ENCODE data around the gene ITGA5. TPM values are rescaled to one million over a fixed set of nuclear protein-coding genes. Genes with fewer than 3 reads are reported as not detected.

ITGA5 gene
- total RNA-seq, 1 donor from 2014 or later, result 20.1 TPM

DNA sequence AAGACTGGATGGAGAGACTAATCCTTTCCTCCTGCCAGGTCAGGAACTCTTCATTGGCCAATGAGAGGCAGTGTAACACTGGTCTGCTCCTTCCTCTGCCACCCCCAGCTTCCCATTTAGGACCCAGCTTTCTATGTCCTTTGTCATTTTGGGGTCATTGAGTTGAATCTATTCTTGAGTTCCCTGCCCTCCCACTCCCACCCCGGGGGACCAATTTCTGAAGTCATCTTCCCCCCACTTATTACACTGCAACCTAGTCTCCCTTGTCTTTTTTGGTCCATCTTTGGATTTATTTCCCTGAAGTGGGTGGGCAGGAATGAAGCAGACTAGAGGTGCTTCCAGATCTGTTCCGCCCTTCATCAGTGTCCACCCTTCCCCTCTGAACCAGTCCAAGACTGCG, 7.6 kb upstream of the ITGA5 start:
- Mint-ChIP-seq H3K4me1 (no peaks in the 10 kb centered on the region), H3K27ac (ENCODE audit: unreplicated experiment) (no peak overlapping the region), H3K4me3 (no peak overlapping the region), H3K9me3 (no peaks in the 10 kb centered on the region), H3K27me3 (ENCODE audit: low read depth) (peaks cover 56% of the 10 kb centered on the region), H3K36me3 (ENCODE audit: low read depth) (no peaks in the 10 kb centered on the region)
- TF ChIP-seq, protein P1, sequence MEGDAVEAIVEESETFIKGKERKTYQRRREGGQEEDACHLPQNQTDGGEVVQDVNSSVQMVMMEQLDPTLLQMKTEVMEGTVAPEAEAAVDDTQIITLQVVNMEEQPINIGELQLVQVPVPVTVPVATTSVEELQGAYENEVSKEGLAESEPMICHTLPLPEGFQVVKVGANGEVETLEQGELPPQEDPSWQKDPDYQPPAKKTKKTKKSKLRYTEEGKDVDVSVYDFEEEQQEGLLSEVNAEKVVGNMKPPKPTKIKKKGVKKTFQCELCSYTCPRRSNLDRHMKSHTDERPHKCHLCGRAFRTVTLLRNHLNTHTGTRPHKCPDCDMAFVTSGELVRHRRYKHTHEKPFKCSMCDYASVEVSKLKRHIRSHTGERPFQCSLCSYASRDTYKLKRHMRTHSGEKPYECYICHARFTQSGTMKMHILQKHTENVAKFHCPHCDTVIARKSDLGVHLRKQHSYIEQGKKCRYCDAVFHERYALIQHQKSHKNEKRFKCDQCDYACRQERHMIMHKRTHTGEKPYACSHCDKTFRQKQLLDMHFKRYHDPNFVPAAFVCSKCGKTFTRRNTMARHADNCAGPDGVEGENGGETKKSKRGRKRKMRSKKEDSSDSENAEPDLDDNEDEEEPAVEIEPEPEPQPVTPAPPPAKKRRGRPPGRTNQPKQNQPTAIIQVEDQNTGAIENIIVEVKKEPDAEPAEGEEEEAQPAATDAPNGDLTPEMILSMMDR (conservative IDR thresholded peaks at IDR 0.05), result no peak
- no peak for DNase-seq (ENCODE audit: low read depth, low spot score)

DNA sequence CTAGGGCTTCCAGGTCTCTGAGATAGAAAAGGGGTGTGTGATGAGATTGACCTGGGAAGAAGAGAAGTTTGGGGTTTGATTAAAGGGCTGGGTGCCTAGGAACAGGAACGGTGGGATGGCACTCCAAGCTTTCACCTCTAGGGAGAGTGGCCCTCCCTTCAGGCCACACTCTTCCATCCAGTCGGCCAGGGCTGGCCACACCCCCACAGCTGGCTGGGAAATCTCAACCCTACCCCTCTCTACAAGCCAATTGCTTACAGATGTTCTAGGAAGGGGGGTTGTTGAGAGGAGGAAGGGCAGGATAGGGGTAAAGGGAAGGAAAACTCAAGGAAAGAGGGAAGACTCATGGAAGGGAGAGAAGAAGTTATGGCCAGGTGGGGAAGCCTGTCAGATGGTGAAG, 6.6 kb upstream of the ITGA5 start:
- no peak for DNase-seq (ENCODE audit: low read depth, low spot score)
- Mint-ChIP-seq H3K27ac (ENCODE audit: unreplicated experiment) (no peak overlapping the region), H3K4me3 (no peak overlapping the region), H3K27me3 (ENCODE audit: low read depth) (peaks cover 57% of the 10 kb centered on the region), H3K36me3 (ENCODE audit: low read depth) (no peaks in the 10 kb centered on the region), H3K4me1 (peaks cover 2% of the 10 kb centered on the region), H3K9me3 (no peaks in the 10 kb centered on the region)
- TF ChIP-seq, protein P1 (conservative IDR thresholded peaks at IDR 0.05), result no peak

DNA sequence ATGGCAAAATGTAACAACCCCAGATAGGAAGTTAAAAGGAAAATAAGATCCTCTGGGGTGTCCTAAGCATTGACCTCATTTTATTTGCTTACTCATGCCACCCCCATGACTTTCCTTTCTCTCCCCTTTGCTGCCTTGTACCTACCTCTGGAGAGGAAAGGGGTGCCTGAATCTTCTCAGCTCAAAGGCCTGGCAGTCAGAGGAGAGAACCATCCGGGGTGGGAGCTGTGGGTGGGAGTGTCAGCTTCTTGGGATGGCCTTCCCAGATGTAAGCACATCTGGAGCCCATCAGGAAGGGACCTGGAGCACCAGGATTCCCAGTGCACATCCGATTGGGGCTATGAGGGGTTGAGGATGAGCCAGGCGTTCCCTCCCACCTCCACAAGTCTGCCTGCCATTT, 5.2 kb upstream of the ITGA5 start:
- Mint-ChIP-seq H3K27me3 (ENCODE audit: low read depth) (peaks cover 60% of the 10 kb centered on the region), H3K4me3 (no peak overlapping the region), H3K27ac (ENCODE audit: unreplicated experiment) (no peak overlapping the region), H3K4me1 (peaks cover 14% of the 10 kb centered on the region), H3K36me3 (ENCODE audit: low read depth) (no peaks in the 10 kb centered on the region), H3K9me3 (no peaks in the 10 kb centered on the region)
- no peak for DNase-seq (ENCODE audit: low read depth, low spot score)
- TF ChIP-seq, protein P1 (conservative IDR thresholded peaks at IDR 0.05), result no peak

DNA sequence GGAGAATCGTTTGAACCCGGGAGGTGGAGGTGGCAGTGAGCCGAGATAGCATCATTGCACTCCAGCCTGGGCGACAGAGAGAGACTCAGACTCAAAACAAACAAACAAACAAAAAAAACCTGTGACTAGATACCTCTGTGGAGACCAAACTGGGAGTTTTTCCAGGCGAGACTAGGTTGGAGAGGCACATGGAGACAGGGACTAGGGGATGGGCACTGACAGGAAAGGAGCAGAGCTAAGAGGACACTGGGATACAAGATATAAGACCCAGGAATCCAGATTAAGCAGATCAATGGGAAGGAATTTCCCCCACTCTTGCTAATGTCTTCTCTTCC, 4.7 kb upstream of the ITGA5 start:
- Mint-ChIP-seq H3K27ac (ENCODE audit: unreplicated experiment) (no peak overlapping the region), H3K27me3 (ENCODE audit: low read depth) (peaks cover 60% of the 10 kb centered on the region), H3K9me3 (no peaks in the 10 kb centered on the region), H3K4me3 (no peak overlapping the region), H3K36me3 (ENCODE audit: low read depth) (no peaks in the 10 kb centered on the region), H3K4me1 (peaks cover 14% of the 10 kb centered on the region)
- TF ChIP-seq, protein P1 (conservative IDR thresholded peaks at IDR 0.05), result no peak
- DNase-seq (ENCODE audit: low read depth, low spot score), result no peak

DNA sequence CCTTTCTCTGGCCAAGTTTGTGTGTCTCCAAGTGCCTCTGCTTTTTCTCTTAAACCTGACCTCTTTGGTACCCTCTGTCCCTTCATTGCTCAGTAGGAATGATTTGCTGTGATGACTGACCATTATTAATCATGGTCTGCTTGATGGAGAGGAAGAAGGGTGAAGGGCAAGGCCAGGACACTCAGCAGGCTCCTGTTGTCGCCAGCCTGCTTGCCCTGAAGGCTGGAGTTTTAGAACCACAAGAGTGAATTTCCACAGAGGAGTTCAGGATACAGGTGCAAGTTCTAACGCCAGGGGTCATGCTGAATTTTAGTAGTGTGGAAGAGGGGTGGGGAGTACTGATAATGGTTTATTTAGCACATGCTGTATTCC, 2.8 kb upstream of the ITGA5 start:
- Mint-ChIP-seq H3K36me3 (ENCODE audit: low read depth) (no peaks in the 10 kb centered on the region), H3K9me3 (no peaks in the 10 kb centered on the region), H3K4me1 (peaks cover 24% of the 10 kb centered on the region), H3K27me3 (ENCODE audit: low read depth) (peaks cover 56% of the 10 kb centered on the region), H3K4me3 (peak overlapping the region; percentile 39), H3K27ac (ENCODE audit: unreplicated experiment) (no peak overlapping the region)
- TF ChIP-seq, protein P1 (conservative IDR thresholded peaks at IDR 0.05), result no peak
- DNase-seq (ENCODE audit: low read depth, low spot score), result no peak
